Body of pancreas (tissue), 4 donors: ENCODE measurements around the gene ADGRV1. TPM values are rescaled to one million over a fixed set of nuclear protein-coding genes. Genes with fewer than 3 reads are reported as not detected.
A peak's percentile ranks its signal among the peaks of the same experiment; 100 is the strongest.

Experiments used
- ATAC-seq: fragments of 150-250 bp; one replicate; pipeline ENCODE4 v1.9.1; 2016
- DNase-seq, 4 donors: peaks; one replicate each; pipeline ENCODE4 v3.0.0-alpha.2; 2019
- H3K27ac ChIP-seq, 4 donors: fragments of 200-600 bp; sonication (generic); 1 replicate in 3 of 4; 2 replicates in 1 of 4; pipeline versions ENCODE4 v1.5.1 to v1.6.1; 2016 to 2019; ENCODE audit warnings: mild to moderate bottlenecking in 1 of 4, mixed read lengths in 1 of 4, moderate library complexity in 1 of 4
- H3K27me3 ChIP-seq, 2 donors: fragments of 200-600 bp; sonication (generic); one replicate each; pipeline ENCODE4 v1.6.0; 2016; ENCODE audit warnings: mild to moderate bottlenecking in 1 of 2
- H3K36me3 ChIP-seq, 2 donors: fragments of 200-600 bp; sonication (generic); replicated peaks in 1 of 2; 2 replicates each; pipeline ENCODE4 v1.5.1; 2016; ENCODE audit warnings: low read depth in 2 of 2; ENCODE audit not compliant: insufficient read depth in 1 of 2
- H3K4me1 ChIP-seq: fragments of 200-600 bp; sonication (generic); one replicate; pipeline ENCODE4 v1.6.0; 2016
- H3K4me3 ChIP-seq, 2 donors: fragments of 200-600 bp; sonication (generic); 1 replicate in 1 of 2; 2 replicates in 1 of 2; pipeline ENCODE4 v1.5.1; 2016 to 2019
- H3K9me3 ChIP-seq, 3 donors: fragments of 200-600 bp; sonication (generic); 1 replicate in 2 of 3; 2 replicates in 1 of 3; pipeline ENCODE4 v1.5.1; 2016
- CTCF ChIP-seq, 7 experiments: fragments of 450-650 bp in 4 of 7; fragments of 200-600 bp in 3 of 7; sonication (generic) in 3 of 7; IDR thresholded peaks; one replicate each; pipeline ENCODE4 v1.5.1; 2016 to 2019; ENCODE audit warnings: antibody characterized with exemption in 7 of 7
- POLR2A ChIP-seq, 3 donors: fragments of 450-650 bp; IDR thresholded peaks; one replicate each; pipeline ENCODE4 v1.6.1; 2016; ENCODE audit warnings: antibody characterized with exemption in 3 of 3, mild to moderate bottlenecking in 2 of 3
- WGBS, 2 donors: methylation state at CpG; one replicate each; pipeline ENCODE4 v1.1.5; 2017; 5-methylcytosine and 5-hydroxymethylcytosine counted together
- intact Hi-C: fragments of 100-400 bp; cut with DNase I; formaldehyde crosslinking; loops from one replicate; pipeline ENCODE4 v1.15.1; 2023
- total RNA-seq, 2 donors: library from RNA; depleted of rRNA; stranded (reverse); fragments of >200 nt; gene quantifications; one replicate each; pipeline ENCODE4 v1.1.0, GENCODE V29; 2016

Gene ADGRV1
- total RNA-seq, 2 donors from 2014 or later: 19.2 to 21.4 TPM

DNA sequence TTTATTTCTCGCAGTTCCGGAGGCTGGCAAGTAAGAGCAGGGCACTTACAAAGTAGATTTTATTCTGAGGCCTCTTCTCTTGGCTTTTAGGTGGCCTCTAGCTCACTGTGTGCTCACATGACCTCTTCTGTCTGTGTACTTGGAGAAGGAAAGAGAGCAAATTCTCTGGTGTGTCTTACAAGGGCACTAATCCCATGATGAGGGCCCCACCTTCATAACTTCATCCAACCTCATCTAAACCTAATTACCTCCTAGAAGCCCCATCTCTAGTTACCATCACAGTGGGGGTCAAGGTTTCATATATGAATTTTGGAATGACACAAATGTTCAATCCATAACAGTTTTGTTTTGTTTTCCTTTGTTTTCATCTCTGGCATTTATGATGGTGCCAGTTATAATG is 376.1 kb downstream of the ADGRV1 start:
- TF ChIP-seq POLR2A (IDR thresholded peaks at IDR 0.05) (no peak), CTCF (IDR thresholded peaks at IDR 0.05) (no peak)
- Histone ChIP-seq H3K36me3 (no peaks in the 10 kb centered on the region), H3K4me3 (no peak overlapping the region), H3K9me3 (no peaks in the 10 kb centered on the region), H3K4me1 (no peaks in the 10 kb centered on the region), H3K27me3 (no peaks in the 10 kb centered on the region), H3K27ac (no peak overlapping the region)
- ATAC-seq (no peak), DNase-seq (no peak)
- intact Hi-C loops: no loop called here
- WGBS, 2 donors: 94 to 100% methylated on average over 2 of the region's 2 CpGs

DNA sequence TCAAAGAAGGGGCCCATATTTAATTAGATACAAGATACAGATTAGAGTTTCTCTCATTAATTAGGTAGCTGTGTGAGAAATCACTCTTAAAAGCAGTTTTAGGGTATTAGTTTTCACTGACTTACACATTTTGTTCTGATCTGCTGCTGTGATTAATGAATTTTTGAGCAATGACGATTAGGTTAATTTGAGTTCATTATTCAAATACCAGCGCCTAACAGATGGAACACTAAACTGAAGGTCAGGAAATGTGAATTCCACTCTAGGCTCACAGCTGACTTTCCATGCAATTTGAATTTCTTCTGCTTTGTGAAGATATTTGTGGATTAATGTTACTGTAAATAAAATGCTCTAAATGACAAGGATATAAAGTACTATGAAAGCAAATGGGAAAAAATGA is 380.6 kb downstream of the ADGRV1 start:
- H3K9me3 ChIP-seq: no peaks in the 10 kb centered on the region
- DNase-seq (no peak), ATAC-seq (no peak)
- TF ChIP-seq POLR2A (IDR thresholded peaks at IDR 0.05) (no peak), CTCF (IDR thresholded peaks at IDR 0.05) (no peak)
- peaks cover 9% of the 10 kb centered on the region for H3K4me1 ChIP-seq
- intact Hi-C loops: no loop called here
- H3K27ac ChIP-seq: no peak overlapping the region
- H3K4me3 ChIP-seq: no peak overlapping the region
- WGBS, 2 donors: 27 to 42% methylated on average over 2 of the region's 2 CpGs
- H3K27me3 ChIP-seq: no peaks in the 10 kb centered on the region
- no peaks in the 10 kb centered on the region for H3K36me3 ChIP-seq

DNA sequence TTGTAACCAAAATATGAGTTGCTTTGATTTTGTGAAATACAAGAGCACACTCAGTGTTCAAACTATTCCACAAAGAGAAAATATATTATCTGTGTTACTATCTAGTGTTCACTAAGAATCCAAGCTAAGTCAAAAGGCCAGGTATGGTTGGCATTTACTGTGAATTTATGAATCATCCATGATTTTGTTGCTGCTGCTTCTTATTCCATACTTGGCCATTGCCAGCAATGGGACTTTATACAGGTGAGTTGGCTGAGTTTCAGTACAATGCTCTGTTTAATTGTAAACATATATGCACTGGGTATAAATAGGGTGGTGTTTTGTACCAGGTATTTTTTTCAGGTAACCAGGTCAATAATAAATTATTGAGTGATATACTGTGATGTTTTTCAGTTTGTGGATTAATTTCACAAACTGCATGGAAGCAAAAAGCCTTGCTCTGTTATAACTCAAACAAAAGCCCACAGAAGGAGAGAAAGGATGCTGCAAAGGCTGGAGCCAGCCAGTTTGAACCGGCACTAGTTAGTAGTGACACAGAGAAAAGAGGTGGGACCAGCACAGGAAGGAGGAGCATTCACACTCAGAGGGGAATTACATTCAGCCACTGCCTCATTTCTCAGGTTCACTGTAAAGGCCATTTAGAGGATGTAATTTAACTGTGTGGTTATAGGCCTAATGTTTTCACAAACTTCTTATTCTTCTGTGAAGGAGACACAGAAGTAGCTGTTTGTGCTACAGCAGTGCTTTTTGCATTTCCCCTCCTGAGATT is 381.8 kb downstream of the ADGRV1 start:
- Histone ChIP-seq H3K4me3 (no peak overlapping the region), H3K9me3 (no peaks in the 10 kb centered on the region), H3K4me1 (peaks cover 9% of the 10 kb centered on the region), H3K27me3 (no peaks in the 10 kb centered on the region), H3K27ac (no peak overlapping the region), H3K36me3 (no peaks in the 10 kb centered on the region)
- 7 to 23% methylated on average over 1 of the region's 1 CpG for WGBS, 2 donors
- intact Hi-C loops: no loop called here
- no peak for ATAC-seq
- TF ChIP-seq CTCF (IDR thresholded peaks at IDR 0.05) (no peak), POLR2A (IDR thresholded peaks at IDR 0.05) (no peak)
- DNase-seq: peak in 2 of 4 donors; percentile 6 to 28

DNA sequence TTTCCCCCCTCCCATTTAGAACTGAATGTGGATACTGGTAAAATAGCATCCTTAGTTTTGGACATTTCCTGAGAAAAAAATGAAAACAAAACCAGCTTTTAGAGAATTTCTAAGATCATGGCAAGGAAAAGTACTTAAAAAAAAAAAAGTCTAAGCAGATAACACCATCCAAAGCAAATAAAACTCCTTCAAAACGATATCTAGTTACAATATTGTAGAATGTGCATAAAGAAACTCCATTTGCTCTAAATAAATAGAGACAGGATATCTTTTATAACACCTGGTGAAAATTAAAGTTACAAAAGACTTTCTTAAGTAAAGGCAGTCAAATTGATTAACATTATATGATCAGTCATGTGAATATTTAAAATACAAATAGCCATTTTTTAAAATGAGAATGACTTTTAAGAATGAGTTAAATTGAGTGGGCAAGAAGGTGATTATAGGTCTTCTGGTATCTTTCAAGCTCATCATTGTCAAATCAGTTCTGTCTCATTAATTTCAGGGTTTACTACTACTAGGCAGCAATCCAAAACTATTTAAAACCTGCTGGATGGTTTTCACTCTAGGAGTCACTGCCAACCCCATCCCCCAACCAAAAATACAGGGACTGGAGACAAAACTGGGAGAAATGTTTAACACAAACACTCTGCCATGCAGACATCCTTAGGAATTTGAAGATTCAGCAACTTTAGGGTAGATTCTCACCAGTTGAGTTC is 382.6 kb downstream of the ADGRV1 start:
- no peaks in the 10 kb centered on the region for H3K36me3 ChIP-seq
- TF ChIP-seq CTCF (IDR thresholded peaks at IDR 0.05): no peak
- no peak for TF ChIP-seq POLR2A (IDR thresholded peaks at IDR 0.05)
- ATAC-seq (no peak), DNase-seq (no peak)
- H3K27ac ChIP-seq: no peak overlapping the region
- WGBS, 2 donors: 20 to 35% methylated on average over 1 of the region's 1 CpG
- no peaks in the 10 kb centered on the region for H3K27me3 ChIP-seq
- H3K9me3 ChIP-seq: no peaks in the 10 kb centered on the region
- H3K4me1 ChIP-seq: peaks cover 9% of the 10 kb centered on the region
- H3K4me3 ChIP-seq: no peak overlapping the region
- intact Hi-C loops: no loop called here
